Activated CD4-positive, alpha-beta T cell treated with anti-CD3 and anti-CD28 coated beads, Interleukin-2, amount 50 U/mL, for 24 hours (primary cell): ENCODE data around the gene CORIN.
A peak's percentile ranks its signal among the peaks of the same experiment; 100 is the strongest.

Experiments used
- DNase-seq, 2 donors: peaks; one replicate each; pipeline ENCODE4 v3.0.0-alpha.2; 2020; ENCODE audit warnings: low read depth in 1 of 2, low spot score in 1 of 2

The CORIN gene

DNA sequence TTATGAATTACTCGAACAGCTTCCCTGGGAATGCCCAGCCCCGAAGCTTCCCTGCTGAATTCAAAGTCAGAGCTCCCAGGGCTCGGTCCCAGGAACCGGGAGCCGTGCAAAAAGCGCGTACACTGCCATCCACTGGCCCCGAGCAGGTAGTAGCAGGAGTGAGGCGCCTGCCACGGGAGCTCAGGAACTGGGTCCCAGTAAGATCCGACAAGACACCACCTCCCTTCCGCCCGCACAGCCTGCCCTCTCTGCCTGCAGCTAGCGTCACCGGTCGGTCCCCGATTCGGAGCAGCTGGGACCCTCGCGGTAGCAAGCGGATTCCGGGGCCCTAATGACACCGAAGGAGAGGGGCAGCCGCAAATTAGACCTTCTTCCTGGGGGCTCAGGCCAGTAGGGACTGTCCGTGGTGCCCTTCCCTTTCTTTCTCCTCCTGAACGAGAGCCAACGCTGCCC lies 1.2 kb downstream of the CORIN start:
- peak in 1 of 2 donors; percentile 42 for DNase-seq

DNA sequence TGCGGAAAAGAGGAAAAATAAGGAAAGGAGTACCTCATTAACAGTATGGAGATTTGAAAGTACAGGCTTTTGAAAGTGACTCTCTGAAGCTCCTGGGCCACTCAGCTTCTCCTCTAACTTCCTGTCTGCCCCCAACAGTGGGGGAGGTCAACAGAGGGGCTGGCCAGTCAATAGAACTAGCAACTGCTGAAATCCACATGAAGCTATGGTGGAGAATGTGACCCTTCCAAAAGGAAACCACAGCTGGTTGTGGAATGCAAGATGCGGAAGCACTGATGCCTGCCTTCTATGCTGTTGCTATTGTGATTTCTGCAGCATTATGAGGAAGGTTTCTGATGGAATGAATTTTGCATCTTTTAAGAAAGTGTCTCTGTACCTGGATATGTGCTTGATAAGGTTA lies 2.4 kb downstream of the CORIN start:
- no peak for DNase-seq

DNA sequence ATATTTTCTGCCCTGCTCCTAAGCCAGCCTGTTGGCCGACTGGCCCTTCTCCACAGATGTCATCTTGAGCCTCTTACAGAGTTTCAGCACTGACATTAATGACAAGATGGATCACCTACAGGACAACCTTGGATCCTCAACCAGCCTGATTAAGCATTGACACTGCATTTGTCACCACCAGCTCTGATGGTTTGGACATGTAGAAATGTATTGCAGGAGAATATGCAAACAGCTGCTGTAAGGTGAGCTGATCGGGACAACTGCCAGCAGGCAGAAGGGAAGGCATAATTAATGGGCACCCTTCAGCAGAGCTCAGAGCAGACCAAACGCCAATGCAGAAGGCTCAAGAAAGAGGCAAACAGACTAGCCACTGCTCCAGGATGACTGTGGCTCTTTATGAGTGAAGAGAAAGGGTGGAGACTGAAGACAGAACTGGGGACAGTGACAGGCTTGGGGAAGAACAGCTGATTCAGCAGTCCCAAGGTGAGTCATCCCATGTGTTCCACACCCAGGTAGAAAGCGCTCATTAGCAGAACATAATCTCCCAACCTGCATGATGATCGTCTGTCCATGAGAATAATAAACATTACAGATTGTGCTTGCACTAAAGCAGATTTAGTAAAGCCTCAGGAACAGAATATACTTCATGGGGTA lies 6.7 kb downstream of the CORIN start:
- DNase-seq: no peak

DNA sequence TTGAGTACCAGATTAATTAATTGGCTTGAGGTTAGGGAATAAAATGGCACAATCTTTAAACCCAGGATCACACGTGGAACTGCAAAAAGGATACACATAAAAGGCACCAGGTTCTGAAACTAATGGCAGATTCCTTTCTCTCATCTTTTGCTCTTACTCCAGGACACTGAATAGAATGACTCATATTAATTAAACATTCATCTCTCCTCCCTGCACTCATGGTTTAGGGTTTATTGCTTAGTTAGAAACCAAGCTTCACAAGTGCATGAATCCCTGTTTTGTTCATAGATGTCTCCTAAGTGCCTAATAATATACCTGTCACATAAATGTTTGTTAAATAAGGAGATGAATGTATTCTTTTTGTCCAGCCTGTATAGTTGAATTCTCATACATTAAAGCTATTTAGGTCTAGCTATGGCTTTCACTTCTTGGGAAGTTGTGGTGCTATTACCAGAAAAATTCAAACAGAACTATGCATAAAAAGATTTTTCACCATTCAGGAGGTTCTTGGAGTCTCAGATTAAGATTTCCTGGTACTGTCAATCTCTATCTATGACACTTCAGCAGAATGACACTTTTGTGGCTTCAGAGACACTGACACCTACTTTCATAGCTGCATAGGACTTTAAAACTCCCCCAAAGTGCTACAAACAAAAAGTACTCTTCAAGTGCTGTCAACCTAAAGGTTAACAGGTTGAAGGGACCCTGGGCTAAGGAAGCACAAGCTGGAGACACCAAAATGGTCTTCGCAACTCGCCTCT lies 7.4 kb downstream of the CORIN start:
- DNase-seq: no peak

DNA sequence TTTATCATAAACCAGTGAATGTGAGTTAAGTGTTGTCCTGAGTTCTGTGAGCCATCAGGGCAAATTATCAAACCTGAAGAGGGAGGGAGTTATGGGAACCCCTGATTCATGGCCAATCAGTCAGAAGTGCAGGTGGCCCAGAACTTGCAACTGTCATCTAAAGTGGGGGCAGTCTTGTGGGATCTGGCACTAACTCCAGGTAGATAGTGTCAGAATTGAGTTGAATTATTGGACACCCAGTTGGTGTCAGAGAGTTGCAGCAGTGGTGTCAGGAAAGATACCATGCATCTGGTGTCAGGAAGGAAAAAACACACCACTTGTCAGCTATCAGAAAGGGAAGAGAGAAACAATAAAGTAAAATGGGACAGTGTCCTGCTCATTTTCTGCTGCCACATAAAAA lies 8.4 kb downstream of the CORIN start:
- DNase-seq: no peak

DNA sequence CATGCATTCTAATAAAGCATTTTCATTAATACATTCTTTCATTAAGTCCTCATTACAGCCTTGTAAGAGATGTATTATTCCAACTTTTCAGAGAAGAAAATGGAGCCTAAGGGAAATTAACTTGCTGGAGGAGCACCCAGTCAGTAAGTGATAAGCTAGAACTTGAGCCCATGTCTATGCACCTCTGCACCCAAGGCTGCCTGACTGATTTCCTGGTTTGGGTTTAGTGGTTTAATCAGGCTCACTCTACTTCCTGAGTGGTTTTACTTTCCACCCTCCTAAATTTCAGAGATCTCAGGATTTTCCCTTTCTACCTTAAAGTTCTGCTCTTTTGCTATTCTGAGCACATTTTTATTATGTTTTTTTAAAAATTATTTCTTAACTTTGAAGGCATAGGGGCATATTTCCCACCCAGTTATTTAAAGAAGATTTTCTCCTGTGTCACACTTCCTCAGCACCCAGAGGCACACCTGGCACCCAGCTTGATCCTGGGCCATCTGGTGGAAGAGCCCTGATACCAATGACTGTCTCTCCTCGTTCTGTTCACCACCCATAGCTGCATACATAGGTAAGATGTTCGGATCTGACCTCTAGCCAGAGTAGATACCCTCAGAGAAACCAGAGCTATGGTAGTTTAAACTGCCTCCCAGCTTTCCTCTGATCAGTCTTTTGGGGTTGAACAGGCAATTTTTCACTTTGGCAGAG lies 10.4 kb downstream of the CORIN start:
- DNase-seq: no peak

DNA sequence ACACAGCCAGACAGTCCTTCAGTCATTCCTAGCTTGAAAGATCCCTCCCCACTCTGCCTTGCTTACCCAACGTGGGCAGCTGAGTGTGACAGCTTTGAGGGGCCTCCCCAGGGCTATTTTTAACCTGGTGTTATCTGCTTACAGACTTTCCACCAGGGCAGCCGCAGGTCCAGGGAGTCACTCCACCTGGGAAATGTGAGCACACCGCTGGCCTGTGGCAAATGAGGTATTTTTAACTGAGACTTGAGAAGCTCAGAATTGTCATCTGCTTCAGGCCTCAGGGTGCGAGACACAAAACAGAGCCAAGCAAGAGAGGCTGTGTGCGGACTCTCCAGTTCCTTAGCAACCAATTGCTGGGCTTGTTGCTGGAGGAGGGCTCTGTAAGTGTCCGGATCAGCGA lies 13.0 kb downstream of the CORIN start:
- no peak for DNase-seq

DNA sequence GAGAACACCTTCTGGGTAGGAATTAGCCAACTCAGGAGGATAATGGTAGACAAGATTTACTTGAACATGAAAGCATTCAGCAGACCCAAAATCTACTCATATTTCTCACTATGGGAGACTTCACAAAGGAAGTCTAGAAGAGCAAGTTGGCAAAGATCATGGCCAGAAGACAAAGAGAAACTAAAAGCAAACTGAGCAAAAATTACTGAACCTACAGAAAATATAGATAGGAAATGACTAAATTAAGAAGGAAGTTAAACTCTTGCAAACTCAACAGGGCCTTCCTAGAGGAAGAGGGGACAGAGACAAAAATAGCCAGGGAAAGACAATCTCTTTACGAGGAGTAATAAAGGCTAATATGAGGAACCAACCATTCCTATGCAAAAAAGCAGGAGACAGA lies 18.7 kb downstream of the CORIN start:
- DNase-seq: no peak

DNA sequence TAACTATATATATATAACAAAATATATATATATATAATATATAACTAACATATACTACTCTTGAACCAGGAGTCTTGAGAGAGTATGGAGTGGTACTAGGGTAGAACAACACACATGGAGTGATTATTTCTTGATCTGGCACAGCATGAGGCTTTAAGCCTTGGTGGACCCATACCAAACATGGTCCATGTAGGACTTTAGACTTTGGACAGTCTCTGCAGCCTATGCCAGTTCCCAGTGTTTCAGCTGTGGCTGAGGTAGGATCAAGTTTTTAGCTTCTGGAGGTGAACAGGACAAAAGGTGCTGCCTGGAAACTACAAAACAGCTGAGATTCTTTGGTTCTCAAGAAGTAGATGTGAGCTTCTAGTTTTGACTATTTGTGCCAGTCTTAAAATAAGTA lies 20.6 kb downstream of the CORIN start:
- DNase-seq: no peak

DNA sequence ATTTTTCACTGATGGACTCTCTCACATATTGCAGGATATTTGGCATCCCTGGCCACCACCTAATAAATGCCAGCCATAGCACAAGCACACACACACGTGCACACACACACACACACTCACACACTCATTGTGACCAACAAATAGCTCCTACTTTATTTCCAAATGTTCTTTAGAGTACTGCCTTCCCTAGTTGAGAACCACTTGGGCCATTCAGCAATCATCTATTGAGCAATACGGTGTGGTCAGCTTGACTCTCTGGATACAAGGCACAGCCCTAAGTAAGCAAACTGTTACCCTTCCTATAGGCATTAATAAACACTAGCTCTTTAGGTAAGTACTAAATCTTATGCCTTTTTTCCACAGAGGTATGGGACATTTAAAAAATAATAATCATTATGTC lies 21.1 kb downstream of the CORIN start:
- no peak for DNase-seq

DNA sequence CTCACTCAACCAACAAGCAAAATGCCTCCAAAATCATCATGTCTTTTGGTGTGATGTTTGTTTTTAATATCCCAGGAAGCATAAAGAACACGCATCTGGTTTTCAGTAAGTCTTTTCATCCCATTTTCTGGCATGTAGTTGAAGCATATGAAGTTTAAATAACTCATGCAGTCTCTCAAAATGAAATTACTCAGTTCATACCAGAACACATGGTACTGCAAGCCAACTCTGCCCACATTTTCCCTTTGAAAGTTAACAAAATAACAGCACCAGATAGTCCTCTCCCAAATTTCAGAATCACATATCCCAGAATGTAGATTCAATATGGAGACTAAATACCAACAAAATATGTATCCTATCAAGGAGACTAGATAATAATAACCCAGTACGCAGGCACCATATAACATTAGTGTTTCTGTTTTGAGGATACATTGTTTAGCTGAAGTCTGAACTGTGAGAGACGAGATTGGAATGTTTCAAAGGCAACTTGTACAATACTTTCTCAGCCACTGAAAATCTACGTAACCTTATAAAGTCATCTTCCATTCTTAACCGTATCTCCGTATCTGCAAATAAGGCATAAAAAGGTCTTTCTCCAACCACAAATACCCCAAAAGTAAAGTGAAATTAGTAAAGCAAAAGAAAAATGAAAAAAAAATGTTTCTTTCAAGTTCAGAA lies 23.1 kb downstream of the CORIN start:
- no peak for DNase-seq

DNA sequence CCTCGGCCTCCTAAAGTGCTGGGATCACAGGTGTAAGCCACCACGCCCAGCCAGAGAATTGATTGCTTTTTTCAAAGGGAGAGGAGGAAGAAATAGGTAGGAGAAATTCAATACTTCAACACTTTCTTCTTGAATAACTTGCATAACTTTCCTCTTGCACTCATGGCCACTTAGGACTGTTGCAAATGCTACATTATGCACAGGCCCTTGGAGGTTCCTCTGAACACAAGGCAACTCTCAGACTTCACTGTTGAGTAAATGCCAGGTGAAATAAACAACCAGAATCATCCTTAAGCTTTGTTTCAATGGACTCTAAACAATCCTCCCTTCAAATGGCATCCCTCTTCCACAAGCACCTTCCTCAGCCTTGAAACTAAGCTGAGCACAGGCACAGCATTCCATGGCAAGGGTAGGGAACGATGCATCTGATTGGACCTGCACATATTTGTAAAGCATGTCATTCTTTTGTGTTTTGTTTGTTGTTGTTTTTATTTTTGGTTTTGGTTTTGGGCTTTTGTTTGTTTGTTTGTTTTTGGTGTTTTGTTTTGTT lies 28.1 kb downstream of the CORIN start:
- no peak for DNase-seq

DNA sequence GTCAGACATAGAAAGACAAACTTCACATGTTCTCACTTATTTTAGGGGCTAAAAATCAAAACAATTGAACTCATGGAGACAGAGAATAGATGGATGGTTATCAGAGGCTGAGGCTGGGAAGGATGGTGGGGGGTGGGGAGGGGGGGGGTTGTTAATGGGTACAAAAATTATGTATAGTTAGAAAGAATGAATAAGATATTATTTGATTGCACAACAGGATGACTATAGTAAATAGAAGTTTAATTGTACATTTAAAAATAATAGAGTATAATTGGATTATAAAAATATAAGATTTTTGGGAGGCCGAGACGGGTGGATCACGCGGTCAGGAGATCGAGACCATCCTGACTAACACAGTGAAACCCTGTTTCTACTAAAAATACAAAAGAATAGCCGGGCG lies 33.3 kb downstream of the CORIN start:
- no peak for DNase-seq

DNA sequence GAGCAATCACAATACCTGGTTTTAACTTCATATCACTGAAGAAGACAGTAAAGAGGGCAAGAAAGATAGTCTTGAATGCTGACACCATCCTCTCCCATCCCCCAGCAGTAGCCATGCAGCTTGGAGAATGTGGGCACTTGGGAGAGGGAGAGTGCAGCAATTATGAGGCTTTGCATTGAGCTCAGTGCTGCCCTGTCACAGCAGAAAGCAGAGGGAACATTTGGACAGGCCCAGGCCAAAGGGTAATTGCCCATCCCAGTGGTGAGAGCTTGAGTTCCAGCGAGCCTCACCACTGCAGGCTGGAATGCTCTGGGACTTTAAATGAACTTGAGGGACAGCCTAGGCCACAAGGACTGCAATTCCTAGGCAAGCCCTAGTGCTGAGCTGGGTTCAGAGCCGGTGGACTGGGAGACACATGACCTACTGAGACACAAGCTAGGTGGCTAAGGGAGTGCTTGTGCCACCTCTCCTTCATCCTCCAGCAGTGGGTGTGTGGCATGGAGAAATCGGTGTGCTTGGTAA lies 36.3 kb downstream of the CORIN start:
- DNase-seq: no peak

DNA sequence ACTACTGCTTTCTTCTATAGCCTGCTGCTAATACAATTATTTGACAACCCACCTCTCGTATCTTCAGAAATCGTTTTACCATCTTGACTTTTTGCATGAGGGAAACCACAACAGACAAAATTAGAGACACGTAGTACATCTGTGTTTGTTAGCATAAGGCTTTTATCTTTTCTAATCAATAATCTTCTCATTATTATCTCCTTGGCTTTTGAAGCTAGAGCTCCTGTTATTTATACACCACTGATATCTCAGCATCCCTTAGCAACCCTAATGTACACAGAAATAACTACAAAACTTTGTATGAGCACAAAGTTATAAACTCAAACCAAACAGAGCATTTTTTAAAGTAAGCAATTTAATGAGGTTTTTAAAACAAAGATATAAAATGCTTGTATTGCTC lies 39.7 kb downstream of the CORIN start:
- no peak for DNase-seq

DNA sequence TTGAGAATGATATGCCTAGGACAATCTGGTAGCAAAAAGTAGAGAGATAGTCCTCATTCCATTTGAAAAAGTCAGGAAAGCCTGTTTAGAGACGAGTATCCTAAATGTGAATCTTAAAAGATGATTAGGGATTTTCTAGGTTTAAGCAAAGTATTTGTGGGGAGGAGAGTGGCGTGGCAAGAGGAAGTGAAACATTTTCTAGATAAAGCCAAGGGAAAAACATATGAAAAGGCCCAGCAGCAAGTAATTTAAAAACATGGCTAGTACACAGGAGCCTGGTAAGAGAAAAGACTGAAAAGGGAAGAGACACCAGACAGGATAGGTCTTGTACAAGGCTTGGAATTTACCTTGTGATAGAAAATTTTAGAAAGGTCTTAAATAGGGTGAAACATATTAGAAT lies 45.9 kb downstream of the CORIN start:
- DNase-seq: no peak

DNA sequence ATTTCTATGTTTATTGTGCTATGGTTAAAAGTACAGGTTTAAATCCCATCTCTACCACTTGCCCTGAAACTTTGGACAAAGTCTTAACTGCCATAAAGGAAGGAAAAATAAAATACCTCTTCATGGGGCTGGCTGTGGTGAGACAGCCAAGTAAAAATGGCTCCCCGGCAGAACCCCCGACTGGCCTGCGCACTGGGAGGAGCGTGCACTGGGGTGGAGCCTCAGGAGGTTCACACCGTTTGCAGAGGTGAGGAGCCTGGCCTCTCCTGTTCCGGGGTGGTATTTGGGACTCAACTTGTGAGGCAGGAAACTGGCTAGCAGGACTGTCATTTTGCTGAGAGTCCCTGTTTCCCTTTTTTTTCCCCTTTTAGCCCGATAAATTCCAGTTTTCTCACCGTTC lies 47.8 kb downstream of the CORIN start:
- DNase-seq: no peak

DNA sequence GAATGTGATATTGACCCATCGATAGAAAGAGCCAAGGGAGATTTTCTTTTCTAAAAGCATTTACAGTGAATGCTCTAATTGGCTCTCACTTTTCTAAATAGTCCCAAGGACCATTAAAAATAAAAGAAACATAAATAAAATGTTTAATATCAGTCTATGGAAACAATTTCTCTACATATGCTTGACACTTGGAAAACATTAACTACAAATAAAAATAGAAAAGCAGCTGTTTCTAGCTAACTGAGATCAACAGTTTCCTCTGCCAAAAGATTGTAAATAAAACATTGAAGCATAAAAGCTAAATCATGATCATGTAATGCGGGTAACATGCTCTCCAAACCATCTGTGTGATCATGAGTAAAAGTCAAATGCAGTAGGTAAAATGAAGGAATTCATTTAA lies 49.7 kb downstream of the CORIN start:
- DNase-seq: no peak

DNA sequence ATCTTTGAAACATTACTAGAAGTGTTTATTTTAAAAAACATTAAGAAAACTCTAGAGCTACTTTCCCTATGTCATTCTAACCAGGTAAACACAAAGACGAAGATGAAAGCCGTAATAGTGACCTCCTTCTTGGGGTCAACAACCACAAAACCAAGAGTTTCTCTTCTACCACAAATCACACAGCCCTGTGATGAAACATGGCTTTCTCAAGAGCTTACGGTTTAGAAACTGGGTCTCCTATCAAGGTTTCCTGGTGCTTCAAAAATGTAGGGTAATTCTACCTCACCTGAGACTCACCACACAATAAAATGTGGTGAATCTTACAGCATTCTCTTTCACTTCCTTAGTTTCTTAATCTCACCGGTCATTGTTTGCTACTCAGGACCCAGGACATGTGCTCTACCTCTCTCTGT lies 50.9 kb downstream of the CORIN start:
- DNase-seq: no peak

DNA sequence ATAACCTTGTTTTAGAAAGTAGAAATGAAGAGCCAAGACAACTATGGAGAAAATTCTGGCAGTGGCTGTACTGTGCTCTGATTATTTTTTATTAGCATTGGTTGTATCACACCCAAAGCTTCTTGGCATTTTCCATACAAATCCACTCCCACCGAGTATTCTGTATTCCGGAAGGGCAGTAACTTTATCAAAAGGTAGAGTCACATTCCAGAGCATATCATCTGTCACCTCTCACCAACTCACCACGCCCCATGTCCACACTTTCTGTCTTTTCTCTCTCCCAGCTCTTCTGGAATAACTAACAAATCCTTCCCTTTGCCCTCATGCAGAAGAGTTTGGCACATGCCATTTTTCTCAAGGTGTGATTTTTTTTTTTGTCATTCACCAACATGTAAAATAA lies 52.7 kb downstream of the CORIN start:
- no peak for DNase-seq

DNA sequence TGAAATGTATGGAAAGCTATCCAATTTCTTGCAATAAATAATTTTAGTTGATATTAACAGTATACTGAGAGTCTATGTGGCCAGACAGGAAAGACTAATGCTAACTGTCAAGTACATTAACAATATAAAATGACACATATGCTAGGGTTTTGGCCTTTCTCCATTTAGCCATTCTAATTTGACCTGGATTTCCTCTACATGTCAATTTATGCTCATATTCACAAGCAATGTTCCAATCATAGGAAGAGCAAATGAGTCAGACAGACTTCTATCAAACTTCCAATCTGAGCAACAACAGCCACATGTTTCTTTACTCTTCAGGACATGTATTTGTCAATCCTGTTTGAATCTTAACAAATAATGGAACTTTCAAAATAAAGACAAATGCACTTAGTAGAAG lies 53.6 kb downstream of the CORIN start:
- no peak for DNase-seq
